Inflammatory macrophage (primary cell): ENCODE measurements around the gene TTC8.
A peak's percentile ranks its signal among the peaks of the same experiment; 100 is the strongest.

Experiments used
- DNase-seq, 2 donors: peaks; one replicate each; pipeline ENCODE4 v3.0.0-alpha.2; 2020 to 2022

TTC8 gene

GRCh38 chr14:88868558-88869159, 44.2 kb downstream of the TTC8 start:
- no peak for DNase-seq

DNA sequence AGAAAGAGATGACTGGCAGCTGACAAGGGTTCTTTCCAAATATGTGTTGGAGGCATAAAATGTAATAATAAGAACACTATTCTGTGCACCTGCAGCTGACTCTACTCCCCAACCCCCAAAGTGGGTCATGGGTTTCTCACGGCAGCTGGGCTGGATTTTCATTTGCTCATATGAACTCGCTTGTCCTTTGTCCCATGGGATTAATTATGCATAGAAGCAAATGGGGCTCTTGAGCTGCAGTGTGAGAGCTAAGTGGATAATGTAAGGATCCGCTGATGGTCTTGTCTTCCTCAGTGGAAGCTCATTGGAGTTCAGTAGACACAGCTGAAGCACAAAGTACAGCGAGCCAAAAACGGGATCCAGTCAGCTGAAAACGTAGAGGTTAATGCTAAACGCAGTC, 46.3 kb downstream of the TTC8 start:
- DNase-seq, result no peak

DNA sequence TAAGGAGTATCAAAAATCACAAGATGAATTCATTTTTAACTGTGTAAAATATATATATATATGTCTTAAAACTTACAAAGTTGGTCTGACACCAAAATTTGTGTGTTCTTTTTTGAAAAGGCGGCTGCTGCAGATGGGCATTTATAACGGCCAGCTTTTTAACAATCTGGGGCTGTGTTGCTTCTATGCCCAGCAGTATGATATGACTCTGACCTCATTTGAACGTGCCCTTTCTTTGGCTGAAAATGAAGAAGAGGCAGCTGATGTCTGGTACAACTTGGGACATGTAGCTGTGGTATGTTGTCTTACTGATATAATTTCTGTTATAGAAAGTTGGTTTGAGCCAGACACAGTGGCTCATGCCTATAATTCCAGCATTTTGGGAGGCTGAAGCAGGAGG, 47.0 kb downstream of the TTC8 start:
- no peak for DNase-seq

GRCh38 chr14:88872976-88873375, 48.5 kb downstream of the TTC8 start:
- DNase-seq, result no peak

DNA sequence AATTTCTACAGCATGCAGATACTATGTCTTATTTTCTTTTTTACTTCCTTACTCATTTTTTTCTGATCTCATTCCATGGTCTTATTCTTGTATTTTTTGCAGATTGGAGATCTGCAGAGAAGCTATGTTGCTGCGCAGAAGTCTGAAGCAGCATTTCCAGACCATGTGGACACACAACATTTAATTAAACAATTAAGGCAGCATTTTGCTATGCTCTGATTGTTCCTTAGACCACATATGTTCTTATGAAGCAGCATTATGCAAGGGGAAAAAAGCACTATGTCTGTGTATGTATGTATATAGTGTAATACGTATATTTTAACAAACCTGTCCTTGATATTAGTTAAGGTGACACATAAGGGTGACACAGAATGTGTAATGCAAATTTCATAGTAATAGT, 52.7 kb downstream of the TTC8 start:
- no peak for DNase-seq

- DNase-seq, result peak; percentile 60
Observed at GRCh38 chr14:88879022-88879421, 54.6 kb downstream of the TTC8 start.

- no peak for DNase-seq
Observed at GRCh38 chr14:88882236-88882635, 57.8 kb downstream of the TTC8 start.

GRCh38 chr14:88895116-88895515, 70.7 kb downstream of the TTC8 start:
- no peak for DNase-seq

DNA sequence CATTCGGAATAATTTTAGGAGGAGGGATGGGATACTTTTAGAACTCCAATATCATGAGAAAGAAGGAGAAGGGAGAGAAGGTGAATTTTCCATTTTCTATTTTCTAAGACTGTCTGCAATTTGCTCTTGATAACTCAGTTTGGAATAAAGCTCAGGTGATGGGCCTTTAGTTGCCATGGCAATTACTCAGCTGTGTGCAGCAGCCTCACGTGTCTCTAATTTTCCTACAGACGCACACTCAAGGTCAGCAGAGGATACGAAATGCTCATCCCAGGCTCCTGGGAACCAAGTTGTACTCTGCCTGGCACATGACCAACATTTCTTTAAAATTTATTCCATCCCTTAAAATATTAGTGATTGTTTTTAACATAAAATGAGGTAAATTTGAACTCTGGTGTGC, 76.7 kb downstream of the TTC8 start:
- DNase-seq, result no peak

DNA sequence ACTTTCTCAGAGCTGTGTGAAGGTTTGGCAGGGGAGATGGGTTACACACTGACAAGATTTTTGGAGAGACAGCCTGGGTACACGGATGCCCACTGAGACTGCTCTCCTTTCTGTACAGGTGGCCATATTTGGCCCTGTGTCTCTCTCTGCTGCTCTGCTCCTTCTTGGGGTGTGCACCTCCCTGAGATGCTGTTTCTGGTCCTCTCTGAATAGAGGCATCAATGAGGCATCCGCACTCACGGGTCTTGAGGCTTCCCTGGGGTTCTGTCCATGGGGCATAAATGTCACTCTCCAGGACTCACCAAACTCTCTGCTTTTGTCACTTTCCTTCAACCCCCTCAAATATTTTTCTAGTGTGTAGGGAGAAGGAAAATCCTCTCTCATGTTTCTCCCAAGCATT, 77.5 kb downstream of the TTC8 start:
- DNase-seq, result no peak

- no peak for DNase-seq
Observed at GRCh38 chr14:88902850-88903249, 78.4 kb downstream of the TTC8 start.

- DNase-seq, result no peak
Observed at GRCh38 chr14:88904206-88904647, 79.8 kb downstream of the TTC8 start.

DNA sequence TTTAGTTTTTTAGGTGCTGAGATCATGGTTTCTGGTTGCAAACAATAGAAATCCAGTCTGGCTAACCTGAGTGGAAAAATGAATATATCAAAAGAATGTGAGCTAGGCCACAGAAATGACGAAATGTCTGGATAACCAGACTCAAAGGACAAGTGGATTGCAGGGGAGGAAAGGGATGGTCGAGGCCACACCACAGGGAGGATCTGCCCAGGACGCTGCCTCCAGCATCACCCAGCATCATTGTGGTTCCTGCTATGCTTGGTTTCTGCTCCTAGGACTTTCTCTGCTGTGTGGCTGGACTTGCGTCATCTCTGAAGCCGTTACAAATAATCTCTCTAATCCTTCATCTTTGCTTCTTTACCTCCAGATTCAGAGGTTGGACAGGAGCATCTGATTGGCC, 80.4 kb downstream of the TTC8 start:
- no peak for DNase-seq

DNA sequence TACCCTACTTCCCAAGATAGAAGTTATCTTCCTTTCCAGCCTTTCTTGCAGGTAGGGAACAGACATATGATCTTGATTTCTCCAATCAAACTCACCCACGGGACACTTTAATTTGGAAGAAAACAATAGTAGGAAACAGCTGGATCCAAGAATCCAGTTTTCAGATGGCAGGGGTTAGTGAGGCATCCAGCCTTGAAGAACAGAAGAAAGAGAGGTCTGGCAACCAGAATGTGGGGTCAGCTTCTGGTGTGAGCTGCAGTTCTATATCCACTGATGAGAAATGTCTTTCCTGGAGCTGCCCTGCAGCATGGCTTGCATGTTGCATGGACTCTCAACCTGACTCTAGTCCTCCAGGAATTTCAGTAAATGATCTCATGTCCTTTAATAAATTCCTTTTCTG, 83.8 kb downstream of the TTC8 start:
- no peak for DNase-seq

DNA sequence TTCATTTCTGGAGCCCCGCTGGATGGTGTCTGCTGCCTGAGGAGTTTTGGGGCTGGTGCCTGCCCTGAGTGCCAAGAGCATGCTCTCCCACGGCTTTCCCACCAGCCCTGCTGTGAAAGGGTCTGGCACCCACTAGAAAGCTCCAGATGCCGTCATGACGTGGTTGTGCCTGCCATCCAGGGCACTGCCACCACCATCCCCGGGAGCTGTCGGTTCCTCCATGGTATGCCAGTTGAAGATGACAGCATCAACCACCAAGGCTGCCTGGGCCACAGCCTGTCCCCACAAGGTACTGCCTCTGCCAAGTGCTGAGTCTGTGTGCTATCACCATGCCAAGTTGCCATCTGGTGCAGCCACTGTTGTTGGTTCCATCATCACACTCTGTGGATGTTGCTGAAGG, 85.9 kb downstream of the TTC8 start:
- no peak for DNase-seq

- DNase-seq, result no peak
Observed at GRCh38 chr14:88911809-88912208, 87.4 kb downstream of the TTC8 start.

DNA sequence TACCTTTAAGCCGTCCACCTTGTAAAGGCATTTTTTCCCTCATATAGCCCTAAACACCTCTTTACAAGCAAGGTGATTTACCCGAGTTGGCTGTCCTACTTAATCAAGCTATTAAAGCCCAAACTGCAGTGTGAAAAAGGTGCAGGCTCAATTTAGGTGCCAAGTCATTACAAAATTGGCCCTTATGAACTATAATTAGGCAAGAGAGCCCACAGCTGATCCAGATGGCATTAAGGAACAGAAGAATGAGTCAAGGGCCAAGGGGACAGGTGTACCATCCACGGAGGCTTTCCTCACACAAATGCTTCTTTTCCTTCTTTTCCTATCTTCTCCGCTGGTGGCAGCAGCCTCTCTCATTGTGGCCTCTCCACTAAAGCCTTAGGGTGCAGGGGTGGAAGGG, 90.5 kb downstream of the TTC8 start:
- DNase-seq, result no peak

DNA sequence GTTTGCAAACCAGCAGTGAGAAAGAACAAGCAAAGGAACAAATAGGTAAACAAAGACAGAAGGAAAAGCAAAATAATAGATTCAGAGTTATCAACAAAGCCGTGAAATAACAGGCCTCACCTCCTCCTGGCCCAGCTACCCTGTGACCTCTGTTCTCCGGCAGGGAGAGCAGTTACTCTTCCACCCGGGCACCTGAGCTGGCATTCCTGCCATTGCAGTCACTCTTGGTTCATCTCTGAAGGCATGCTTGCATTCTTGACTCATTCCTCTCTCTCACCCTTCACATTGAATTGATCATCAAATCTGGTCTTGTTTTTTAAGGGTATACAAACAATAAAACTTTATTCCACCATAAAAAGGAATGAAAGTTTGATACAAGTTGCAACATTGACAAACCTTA, 95.1 kb downstream of the TTC8 start:
- DNase-seq, result no peak
